H1 (cell line): ENCODE data around the gene VPS72. TPM values are rescaled to one million over a fixed set of nuclear protein-coding genes. Genes with fewer than 3 reads are reported as not detected.
"Not testable (repeated sequence)": the region's sequence is repeated elsewhere in the genome, so short reads cannot be mapped to it uniquely, and the experiment has no call there.

Experiments
- CTCF ChIA-PET: fragments of 300-600 bp; sonication (Branson Sonifier 250); formaldehyde crosslinking; loops from one replicate; lab custom pipeline; 2021; ENCODE audit not compliant: partially characterized antibody; lab: Charles Lee
- POLR2A ChIA-PET: fragments of 300-600 bp; sonication (Branson Sonifier 250); formaldehyde crosslinking; loops from one replicate; lab custom pipeline; 2021; ENCODE audit warnings: inconsistent platforms; ENCODE audit not compliant: partially characterized antibody; lab: Charles Lee
- DNase-seq, 2 experiments: peaks; one replicate each; pipeline versions ENCODE4 v3.0.0 to v3.0.0-alpha.2; 2010 to 2022; ENCODE audit warnings: low spot score in 2 of 2, low read depth in 1 of 2, mixed read lengths in 1 of 2
- FAIRE-seq: peaks from 2 replicates; lab custom pipeline; 2011; peaks lifted over from hg19 to GRCh38; lab: Jason Lieb, UNC
- H2AFZ ChIP-seq: 2 replicates; pipeline ENCODE4 v1.8.1; 2012; ENCODE audit warnings: low read length, inconsistent platforms
- H2AK5ac ChIP-seq: 2 replicates; pipeline ENCODE4 v1.6.1; 2013; ENCODE audit warnings: low read depth, low read length
- H2BK120ac ChIP-seq: replicated peaks from 2 replicates; pipeline ENCODE3; 2013; ENCODE audit warnings: low read depth, low read length, inconsistent platforms
- H2BK12ac ChIP-seq: 2 replicates; pipeline ENCODE4 v1.6.1; 2013; ENCODE audit warnings: low read depth, low read length
- H2BK15ac ChIP-seq: 2 replicates; pipeline ENCODE4 v1.6.1; 2013; ENCODE audit warnings: low read length
- H2BK20ac ChIP-seq: 2 replicates; pipeline ENCODE4 v1.6.1; 2013; ENCODE audit warnings: low read length
- H2BK5ac ChIP-seq: 2 replicates; pipeline ENCODE4 v1.6.1; 2013; ENCODE audit warnings: low read depth, low read length
- H3K14ac ChIP-seq: 2 replicates; pipeline ENCODE4 v1.6.1; 2013; ENCODE audit warnings: inconsistent platforms; ENCODE audit not compliant: insufficient read length
- H3K18ac ChIP-seq: 2 replicates; pipeline ENCODE4 v1.6.1; 2013; ENCODE audit warnings: low read length; ENCODE audit errors: extremely low read depth
- H3K23ac ChIP-seq: 2 replicates; pipeline ENCODE4 v1.6.1; 2013; ENCODE audit warnings: inconsistent platforms; ENCODE audit not compliant: insufficient read length
- H3K23me2 ChIP-seq: 2 replicates; pipeline ENCODE4 v1.6.1; 2013; ENCODE audit warnings: low read depth, low read length
- H3K27ac ChIP-seq: 2 replicates; pipeline ENCODE4 v1.6.1; 2011; ENCODE audit warnings: low read depth, low read length, inconsistent platforms
- H3K27me3 ChIP-seq, 4 experiments: replicated peaks in 1 of 4; 1 replicate in 1 of 4; 2 replicates in 3 of 4; pipeline versions ENCODE4 v1.6.1 to v1.8.1; 2011 to 2013; ENCODE audit warnings: low read length in 3 of 4, mild to moderate bottlenecking in 3 of 4, inconsistent platforms in 2 of 4, mixed read lengths in 2 of 4, moderate library complexity in 1 of 4; ENCODE audit not compliant: control insufficient read depth in 3 of 4, insufficient read depth in 3 of 4; ENCODE audit errors: extremely low read depth in 1 of 4
- H3K36me3 ChIP-seq, 4 experiments: 2 replicates each; pipeline versions ENCODE4 v1.6.1 to v1.8.1; 2011 to 2013; ENCODE audit warnings: mild to moderate bottlenecking in 4 of 4, low read length in 3 of 4, moderate library complexity in 2 of 4, control low read depth in 1 of 4, inconsistent platforms in 1 of 4; ENCODE audit not compliant: insufficient read depth in 4 of 4, control insufficient read depth in 2 of 4
- H3K4ac ChIP-seq: replicated peaks from 2 replicates; pipeline ENCODE3; 2013; ENCODE audit warnings: low read length, low read depth, mixed read lengths, inconsistent platforms; ENCODE audit not compliant: insufficient read length
- H3K4me1 ChIP-seq, 4 experiments: replicated peaks in 1 of 4; 1 replicate in 1 of 4; 2 replicates in 3 of 4; pipeline versions ENCODE4 v1.6.1 to v1.8.1; 2011 to 2013; ENCODE audit warnings: low read length in 3 of 4, inconsistent platforms in 2 of 4, mixed read lengths in 1 of 4; ENCODE audit not compliant: insufficient read depth in 4 of 4, control insufficient read depth in 3 of 4
- H3K4me2 ChIP-seq, 2 experiments: 2 replicates each; pipeline versions ENCODE4 v1.6.1 to v1.8.1; 2011 to 2013; ENCODE audit warnings: low read depth in 2 of 2, low read length in 2 of 2, control low read depth in 1 of 2, inconsistent platforms in 1 of 2, mild to moderate bottlenecking in 1 of 2; ENCODE audit not compliant: insufficient read depth in 1 of 2
- H3K4me3 ChIP-seq, 4 experiments: fragments of 200-600, 300-600 bp in 1 of 4; sonication (generic), shearing (Covaris generic), sonication (Bioruptor Twin) in 1 of 4; 2 replicates each; pipeline versions ENCODE4 v1.5.1 to v1.8.1; 2011 to 2016; ENCODE audit warnings: low read length in 4 of 4, low read depth in 3 of 4, control low read depth in 2 of 4, inconsistent platforms in 2 of 4, mild to moderate bottlenecking in 2 of 4, mixed read lengths in 1 of 4, moderate library complexity in 1 of 4; ENCODE audit not compliant: insufficient read depth in 2 of 4; ENCODE audit errors: extremely low read depth in 1 of 4
- H3K56ac ChIP-seq: replicated peaks from 2 replicates; pipeline ENCODE3; 2013; ENCODE audit warnings: low read depth, mild to moderate bottlenecking, mixed read lengths, low read length, inconsistent platforms; ENCODE audit not compliant: insufficient read length
- H3K79me1 ChIP-seq: 2 replicates; pipeline ENCODE4 v1.6.1; 2013; ENCODE audit warnings: low read depth, low read length, control low read depth
- H3K79me2 ChIP-seq, 2 experiments: 2 replicates each; pipeline versions ENCODE4 v1.6.1 to v1.8.1; 2012 to 2013; ENCODE audit warnings: low read length in 2 of 2, mild to moderate bottlenecking in 2 of 2, inconsistent platforms in 1 of 2; ENCODE audit not compliant: insufficient read depth in 2 of 2, control insufficient read depth in 1 of 2
- H3K9ac ChIP-seq, 4 experiments: replicated peaks in 1 of 4; 1 replicate in 1 of 4; 2 replicates in 3 of 4; pipeline versions ENCODE4 v1.6.1 to v1.8.1; 2011 to 2013; ENCODE audit warnings: low read depth in 3 of 4, low read length in 3 of 4, control low read depth in 2 of 4, mild to moderate bottlenecking in 2 of 4, moderate library complexity in 2 of 4, inconsistent platforms in 1 of 4; ENCODE audit errors: extremely low read depth in 1 of 4
- H3K9me3 ChIP-seq, 2 experiments: 2 replicates each; pipeline versions ENCODE4 v1.6.1 to v1.8.1; 2012 to 2013; ENCODE audit warnings: mild to moderate bottlenecking in 2 of 2, moderate library complexity in 2 of 2, control low read depth in 1 of 2, inconsistent platforms in 1 of 2, low read depth in 1 of 2, low read length in 1 of 2, mixed read lengths in 1 of 2; ENCODE audit not compliant: insufficient read depth in 2 of 2
- H4K20me1 ChIP-seq, 2 experiments: replicated peaks in 1 of 2; 2 replicates each; pipeline versions ENCODE3 to v1.8.1; 2011 to 2013; ENCODE audit warnings: inconsistent platforms in 2 of 2, low read length in 2 of 2, mild to moderate bottlenecking in 1 of 2; ENCODE audit not compliant: insufficient read depth in 2 of 2, control insufficient read depth in 1 of 2
- H4K5ac ChIP-seq: 2 replicates; pipeline ENCODE4 v1.6.1; 2013; ENCODE audit warnings: low read length, low read depth, mixed read lengths, inconsistent platforms; ENCODE audit not compliant: insufficient read length
- H4K8ac ChIP-seq: 2 replicates; pipeline ENCODE4 v1.8.0; 2013; ENCODE audit warnings: mild to moderate bottlenecking, moderate library complexity, low read length, inconsistent platforms; ENCODE audit not compliant: insufficient read depth; ENCODE audit errors: extremely low read depth
- H4K91ac ChIP-seq: replicated peaks from 2 replicates; pipeline ENCODE3; 2013; ENCODE audit warnings: low read length, mixed read lengths, inconsistent platforms; ENCODE audit not compliant: insufficient read length
- WGBS, 2 experiments: shearing (Covaris generic) in 1 of 2; methylation state at CpG; one replicate each; pipeline versions ENCODE4 v1.1.6 to v1.1.7; 2013 to 2015; ENCODE audit warnings: low lambda C conversion rate in 2 of 2, mixed read lengths in 2 of 2, inconsistent platforms in 1 of 2, low coverage in 1 of 2, missing lambda C conversion rate in 1 of 2; ENCODE audit not compliant: insufficient replicate concordance in 2 of 2, insufficient coverage in 1 of 2, insufficient read length in 1 of 2; ENCODE audit errors: extremely low coverage in 1 of 2, missing lambda C conversion rate in 1 of 2; 5-methylcytosine and 5-hydroxymethylcytosine counted together
- polyA plus RNA-seq, 7 experiments: library from polyadenylated mRNA; depleted of rRNA in 3 of 7; stranded (reverse) in 5 of 7; unstranded in 2 of 7; fragments of >200 nt in 5 of 7; fragments of 200-250 nt in 2 of 7; gene quantifications; 1 replicate in 5 of 7; 2 replicates in 1 of 7; 4 replicates in 1 of 7; pipeline versions ENCODE4 v1.2.1 to v1.2.3, GENCODE V29; 2011 to 2013; ENCODE audit warnings: missing spikeins in 2 of 7, mixed read lengths in 2 of 7
- total RNA-seq: library from RNA; stranded (reverse); fragmentation: NEBNext Ultra II Directional; extraction: Animal tissue kit (Norgen Biotek cat#: 25700); gene quantifications from 2 replicates; pipeline ENCODE4 v1.2.1, GENCODE V29; 2021

VPS72 gene
- total and polyA plus RNA-seq, 2 of the 8 experiments (the other 6 are each of a cell fraction or from before 2014, with no cell fraction given): 86.6 to 121 TPM

DNA sequence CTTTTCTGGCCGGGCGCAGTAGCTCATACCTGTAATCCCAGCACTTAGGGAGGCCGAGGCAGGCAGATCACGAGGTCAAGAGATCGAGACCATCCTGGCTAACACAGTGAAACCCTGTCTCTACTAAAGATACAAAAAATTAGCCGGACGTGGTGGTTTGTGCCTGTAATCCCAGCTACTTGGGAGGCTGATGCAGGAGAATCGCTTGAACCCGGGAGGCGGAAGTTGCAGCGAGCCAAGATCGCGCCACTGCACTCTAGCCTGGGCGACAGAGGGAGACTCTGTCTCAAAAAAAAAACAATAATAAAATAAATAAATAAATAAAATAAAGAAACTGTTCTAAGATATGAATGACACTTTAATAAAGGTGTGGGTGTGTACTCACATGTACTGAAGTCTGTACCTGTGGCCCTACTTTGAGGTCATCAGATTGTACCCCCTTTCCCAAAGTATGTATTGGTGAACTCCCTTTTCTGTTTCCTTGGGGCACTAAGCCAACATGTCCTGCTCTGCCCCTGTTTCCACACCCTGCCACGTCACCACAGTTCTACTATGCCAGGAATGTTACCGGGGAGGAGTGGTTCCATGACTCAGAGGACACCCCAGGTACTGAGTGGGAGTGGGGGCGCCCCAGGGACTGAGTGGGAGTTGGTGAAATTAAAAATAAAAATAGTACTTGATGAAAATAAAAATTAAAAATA, 5.0 kb upstream of the VPS72 start:
- not testable (repeated sequence) for DNase-seq, H3K4me2 ChIP-seq, H4K5ac ChIP-seq

More for the DNA sequence above, 5.0 kb upstream of the VPS72 start:
- not testable (repeated sequence) for H2BK120ac ChIP-seq, H3K9me3 ChIP-seq, H4K91ac ChIP-seq, H3K23ac ChIP-seq, H3K14ac ChIP-seq, H3K36me3 ChIP-seq, H3K4ac ChIP-seq, H2BK15ac ChIP-seq, H2BK12ac ChIP-seq, H4K20me1 ChIP-seq, H3K27me3 ChIP-seq, H2BK20ac ChIP-seq, H4K8ac ChIP-seq, H3K27ac ChIP-seq, H2AK5ac ChIP-seq, H2BK5ac ChIP-seq, H3K4me3 ChIP-seq, H3K79me1 ChIP-seq, H3K4me1 ChIP-seq, H3K18ac ChIP-seq, FAIRE-seq, H3K56ac ChIP-seq, H3K9ac ChIP-seq
- 90% methylated on average over 17 of the region's 17 CpGs; no CpG with 5 or more reads in 1 of the 2 experiments for WGBS, 2 experiments
- H3K23me2 ChIP-seq: peaks cover 12% of the 10 kb centered on the region
- 0 out of 2 replicates have a peak overlapping the region, but pooled peaks have one; percentile 14 for H2AFZ ChIP-seq
- CTCF ChIA-PET: interaction anchor here (0.6 to 1.5 kb wide), 4 partner anchors 12 to 37 kb away, joined by 3 to 4 read pairs (median 4); no protein-coding TSS in a partner anchor
- peaks cover 13 to 17% of the 10 kb centered on the region in 2 experiments for H3K79me2 ChIP-seq
- POLR2A ChIA-PET: interaction anchor here (0.7 to 1.2 kb wide), 5 partner anchors 10 to 147 kb away, joined by 3 to 4 read pairs (median 3); no protein-coding TSS in a partner anchor
